HCT116 (cell line): Measurements from ENCODE around the gene MTG2. TPM values are rescaled to one million over a fixed set of nuclear protein-coding genes. Genes with fewer than 3 reads are reported as not detected.
A peak's percentile ranks its signal among the peaks of the same experiment; 100 is the strongest.

ENCODE experiments used
- ATAC-seq: fragments of 200-7000 bp; cut with Tn5 transposase; 2 replicates; pipeline ENCODE4 v1.9.1; 2020; ENCODE audit warnings: mild to moderate bottlenecking, moderate library complexity
- BruUV-seq: library from RNA; stranded (reverse); fragments of 400-500 nt; replicated peaks from 2 replicates; lab custom pipeline; 2021; lab: Mats Ljungman, UMichigan
- CTCF ChIA-PET: fragments of 300-600 bp; sonication (Branson Sonifier 250); formaldehyde crosslinking; loops from one replicate; lab custom pipeline; 2021; ENCODE audit warnings: antibody characterized with exemption; lab: Charles Lee
- POLR2A ChIA-PET: fragments of 300-600, 350-600 bp; sonication (Branson Sonifier 250); formaldehyde crosslinking; loops from one replicate; lab custom pipeline; 2021; ENCODE audit warnings: antibody characterized with exemption; lab: Charles Lee
- RAD21 ChIA-PET, 2 experiments: fragments of 300-600 bp; sonication (Branson Sonifier 250); formaldehyde crosslinking; loops; one replicate each; lab custom pipeline; 2023; ENCODE audit warnings: low total read pairs in 2 of 2; ENCODE audit not compliant: uncharacterized antibody in 2 of 2, unreplicated experiment in 2 of 2, low non-redundant PET in 1 of 2; lab: Charles Lee
- DNase-seq: peaks from one replicate; pipeline ENCODE4 v3.0.0-alpha.2; 2010; ENCODE audit warnings: low read depth, low spot score
- H2AFZ ChIP-seq: fragments of 200-600 bp; shearing (Covaris generic), sonication (generic); 2 replicates; pipeline ENCODE4 v1.6.1; 2017; ENCODE audit warnings: low read depth, mixed run types, mixed read lengths, antibody characterized with exemption, low read length; ENCODE audit not compliant: poor library complexity, severe bottlenecking
- H3K27ac ChIP-seq: 2 replicates; pipeline ENCODE4 v1.5.1; 2012; ENCODE audit warnings: low read depth, low read length
- H3K27me3 ChIP-seq: fragments of 200-600 bp; sonication (generic); 2 replicates; pipeline ENCODE4 v1.6.1; 2016; ENCODE audit warnings: mixed run types, low read length, mixed read lengths; ENCODE audit not compliant: insufficient read depth
- H3K36me3 ChIP-seq, 2 experiments: fragments of 200-500 bp in 1 of 2; fragments of 200-600 bp in 1 of 2; sonication (Bioruptor generic) in 1 of 2; sonication (generic) in 1 of 2; 2 replicates each; pipeline versions ENCODE4 v1.5.1 to v1.6.1; 2014 to 2016; ENCODE audit warnings: low read length in 2 of 2, inconsistent platforms in 1 of 2, mixed read lengths in 1 of 2, mixed run types in 1 of 2; ENCODE audit not compliant: insufficient read depth in 2 of 2, control insufficient read depth in 1 of 2
- H3K4me1 ChIP-seq, 2 experiments: fragments of 200-600 bp in 1 of 2; sonication (generic) in 1 of 2; 2 replicates each; pipeline versions ENCODE4 v1.5.1 to v1.6.1; 2012 to 2017; ENCODE audit warnings: low read length in 2 of 2, inconsistent platforms in 1 of 2, mild to moderate bottlenecking in 1 of 2, mixed read lengths in 1 of 2, mixed run types in 1 of 2, moderate library complexity in 1 of 2; ENCODE audit not compliant: insufficient read depth in 2 of 2, control insufficient read depth in 1 of 2
- H3K4me2 ChIP-seq: fragments of 200-600 bp; sonication (generic); 2 replicates; pipeline ENCODE4 v1.6.1; 2017; ENCODE audit warnings: mixed run types, low read length, mixed read lengths
- H3K4me3 ChIP-seq, 2 experiments: fragments of 200-600 bp in 1 of 2; sonication (generic) in 1 of 2; replicated peaks in 1 of 2; 2 replicates each; pipeline ENCODE4 v1.5.1; 2011 to 2016; ENCODE audit warnings: low read length in 2 of 2, control low read depth in 1 of 2, low read depth in 1 of 2, mild to moderate bottlenecking in 1 of 2, mixed read lengths in 1 of 2, mixed run types in 1 of 2
- H3K79me2 ChIP-seq: fragments of 200-600 bp; sonication (generic); 2 replicates; pipeline ENCODE4 v1.6.1; 2017; ENCODE audit warnings: mild to moderate bottlenecking, mixed run types, low read length, moderate library complexity, mixed read lengths; ENCODE audit not compliant: insufficient read depth
- H3K9ac ChIP-seq: fragments of 200-600 bp; sonication (generic); 2 replicates; pipeline ENCODE4 v1.6.1; 2016; ENCODE audit warnings: low read length, mixed read lengths
- H3K9me2 ChIP-seq: fragments of 200-600 bp; sonication (generic), shearing (Covaris generic); 2 replicates; pipeline ENCODE4 v1.6.1; 2017; ENCODE audit warnings: mixed run types, mild to moderate bottlenecking, moderate library complexity; ENCODE audit not compliant: insufficient read depth
- H3K9me3 ChIP-seq, 2 experiments: fragments of 200-500 bp in 1 of 2; fragments of 200-600 bp in 1 of 2; sonication (Bioruptor generic) in 1 of 2; sonication (generic) in 1 of 2; 2 replicates each; pipeline ENCODE4 v1.6.1; 2014 to 2017; ENCODE audit warnings: low read length in 2 of 2, mixed read lengths in 2 of 2, inconsistent platforms in 1 of 2, low read depth in 1 of 2, mild to moderate bottlenecking in 1 of 2, mixed run types in 1 of 2, moderate library complexity in 1 of 2; ENCODE audit not compliant: control insufficient read depth in 1 of 2, insufficient read depth in 1 of 2
- H4K20me1 ChIP-seq: fragments of 200-600 bp; sonication (generic), shearing (Covaris generic); 2 replicates; pipeline ENCODE4 v1.6.1; 2017; ENCODE audit warnings: mixed run types, mild to moderate bottlenecking, moderate library complexity; ENCODE audit not compliant: insufficient read depth
- EGR1 ChIP-seq: IDR thresholded peaks from 2 replicates; pipeline ENCODE4 v1.6.1; 2012; ENCODE audit warnings: low read depth
- ELF1 ChIP-seq: IDR thresholded peaks from 2 replicates; pipeline ENCODE4 v1.6.1; 2012; ENCODE audit warnings: low read depth, borderline replicate concordance
- FOSL1 ChIP-seq: IDR thresholded peaks from 2 replicates; pipeline ENCODE4 v1.6.1; 2012; ENCODE audit warnings: low read depth
- JUND ChIP-seq: IDR thresholded peaks from 2 replicates; pipeline ENCODE4 v1.6.1; 2012
- POLR2A ChIP-seq: IDR thresholded peaks from 2 replicates; pipeline ENCODE4 v1.7.0; 2011; ENCODE audit warnings: borderline replicate concordance; ENCODE audit not compliant: insufficient read depth, insufficient read length; ENCODE audit errors: extremely low read depth
- POLR2AphosphoS5 ChIP-seq: IDR thresholded peaks from 2 replicates; pipeline ENCODE4 v1.6.1; 2011; ENCODE audit warnings: mild to moderate bottlenecking, low read depth, low read length, moderate library complexity
- SP1 ChIP-seq: IDR thresholded peaks from 2 replicates; pipeline ENCODE4 v1.6.1; 2012; ENCODE audit warnings: low read depth
- SRF ChIP-seq: IDR thresholded peaks from 2 replicates; pipeline ENCODE4 v1.6.1; 2012; ENCODE audit warnings: low read depth
- TCF7L2 ChIP-seq: IDR thresholded peaks from 2 replicates; pipeline ENCODE4 v1.7.0; 2011; ENCODE audit warnings: borderline replicate concordance, inconsistent platforms; ENCODE audit not compliant: insufficient read depth, insufficient read length; ENCODE audit errors: extremely low read depth
- YY1 ChIP-seq: IDR thresholded peaks from 2 replicates; pipeline ENCODE4 v1.6.1; 2011; ENCODE audit warnings: low read length, low read depth, moderate library complexity, mild to moderate bottlenecking; ENCODE audit not compliant: insufficient replicate concordance; ENCODE audit errors: extremely low read depth
- ZBTB33 ChIP-seq: IDR thresholded peaks from 2 replicates; pipeline ENCODE4 v1.6.1; 2011; ENCODE audit warnings: mild to moderate bottlenecking, low read length, moderate library complexity; ENCODE audit not compliant: insufficient replicate concordance; ENCODE audit errors: extremely low read depth
- ZFX ChIP-seq: fragments of 450-650 bp; IDR thresholded peaks from 2 replicates; pipeline ENCODE4 v1.6.1; 2017
- ZNF274 ChIP-seq: fragments of 200-500 bp; sonication (Bioruptor generic); IDR thresholded peaks from 2 replicates; pipeline ENCODE4 v1.6.1; 2014; ENCODE audit warnings: mild to moderate bottlenecking, low read depth, low read length, inconsistent platforms
- intact Hi-C: fragments of 100-400 bp; cut with micrococcal nuclease; formaldehyde crosslinking; loops from 2 replicates; pipeline ENCODE4 v1.10.0; 2022
- total RNA-seq: library from RNA; stranded (reverse); gene quantifications from one replicate; pipeline ENCODE4 v1.2.1, GENCODE V29; 2021; ENCODE audit not compliant: unreplicated experiment
- TF ChIP-seq, protein P1 (sequence below): IDR thresholded peaks from 2 replicates; pipeline ENCODE4 v1.6.1; 2012; ENCODE audit warnings: low read depth

MTG2 gene
- total RNA-seq, 1 experiment from 2014 or later, result 43.3 TPM

DNA sequence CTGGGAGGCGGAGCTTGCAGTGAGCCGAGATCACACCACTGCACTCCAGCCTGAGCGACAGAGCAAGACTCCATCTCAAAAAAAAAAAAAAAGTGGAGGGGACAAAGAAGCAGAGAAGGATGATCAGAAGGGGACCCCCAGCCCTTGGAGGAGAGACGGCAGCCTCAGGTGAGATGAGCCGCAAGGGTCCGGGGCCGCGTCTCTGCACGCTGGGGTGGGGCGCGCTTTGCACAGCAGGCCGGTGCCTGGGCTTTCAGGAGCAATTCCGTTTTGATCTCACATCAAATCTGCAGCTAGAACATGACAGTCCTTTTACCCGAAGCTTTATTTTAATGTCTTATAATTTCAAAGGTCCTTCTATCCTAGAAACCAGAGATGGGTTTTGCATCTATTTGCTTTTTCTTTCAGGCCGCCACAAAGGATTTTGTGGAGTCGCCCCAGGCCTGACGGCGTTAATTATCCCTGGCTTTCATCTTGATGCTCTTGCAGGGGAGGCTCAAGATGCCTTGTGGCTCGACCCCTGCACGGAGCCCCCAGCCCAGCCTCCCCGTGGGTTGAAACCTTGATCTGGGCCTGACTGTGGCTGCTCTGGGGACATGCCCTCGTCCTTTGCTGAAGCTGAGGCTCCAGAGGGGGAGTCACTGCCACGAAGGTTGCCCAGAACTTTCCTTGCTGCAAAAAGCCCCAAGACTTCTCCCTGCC is 20.0 kb downstream of the MTG2 start:
- intact Hi-C loops, result no loop called here
- Histone ChIP-seq H3K27ac (no peak overlapping the region), H3K4me3 (no peak overlapping the region), H3K9me2 (no peaks in the 10 kb centered on the region), H3K79me2 (no peaks in the 10 kb centered on the region), H4K20me1 (no peaks in the 10 kb centered on the region)
- CTCF ChIA-PET, result no interaction called here
- POLR2A ChIA-PET, result no interaction called here
- ATAC-seq, result no peak
- TF ChIP-seq POLR2AphosphoS5 (no peak), ZFX (no peak), SRF (no peak), ZNF274 (no peak), POLR2A (no peak), SP1 (no peak)
- TF ChIP-seq, all 23 proteins: peak for 0
- RAD21 ChIA-PET, result no interaction called here
- Histone ChIP-seq H3K9ac (no peak overlapping the region), H3K27me3 (no peaks in the 10 kb centered on the region), H3K36me3 (peaks cover 19 to 29% of the 10 kb centered on the region in 2 experiments; a peak in 3 of 4 replicates), H3K4me1 (no peaks in the 10 kb centered on the region), H3K4me2 (no peak overlapping the region), H2AFZ (no peak overlapping the region), H3K9me3 (no peaks in the 10 kb centered on the region)
- BruUV-seq, result TSS peak; percentile 36
- no peak for DNase-seq

DNA sequence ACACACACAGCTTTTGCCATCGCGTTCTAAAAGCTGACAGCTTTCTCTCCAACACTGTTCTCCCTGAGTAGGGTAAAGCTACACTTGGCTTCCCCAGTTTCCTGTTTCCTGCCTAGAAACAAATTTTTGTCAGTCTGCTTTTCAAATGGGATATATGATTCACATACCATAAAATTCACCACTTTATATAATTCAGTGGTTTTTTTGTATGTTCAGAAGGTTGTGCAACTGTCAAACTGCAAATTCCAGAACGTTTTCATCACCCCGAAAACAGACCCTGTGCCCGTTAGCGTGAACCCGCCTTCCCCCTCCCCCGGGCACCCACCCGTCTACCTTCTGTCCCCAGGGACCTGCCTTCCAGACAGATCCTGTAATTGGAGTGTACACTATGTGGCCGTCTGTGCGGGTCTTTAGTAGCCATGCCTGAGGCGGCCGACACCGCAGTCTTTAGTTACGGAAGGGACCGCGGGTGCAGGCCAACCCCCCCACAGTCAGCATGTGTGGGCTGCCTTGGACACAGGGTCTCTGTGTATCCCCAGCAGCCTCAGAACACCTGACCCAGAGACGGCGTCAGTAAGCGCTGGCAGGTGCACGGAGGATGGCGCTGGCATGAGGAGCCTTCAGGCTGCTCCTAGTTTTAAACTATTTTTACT is 20.7 kb downstream of the MTG2 start:
- H3K27ac ChIP-seq, result no peak overlapping the region
- H2AFZ ChIP-seq, result no peak overlapping the region
- no peaks in the 10 kb centered on the region for H4K20me1 ChIP-seq
- H3K4me3 ChIP-seq, result no peak overlapping the region
- H3K4me2 ChIP-seq, result no peak overlapping the region
- ATAC-seq (no peak), DNase-seq (no peak)
- no peaks in the 10 kb centered on the region for H3K27me3 ChIP-seq
- H3K36me3 ChIP-seq, result peaks cover 14 to 23% of the 10 kb centered on the region in 2 experiments; a peak in 3 of 4 replicates
- no peaks in the 10 kb centered on the region for H3K79me2 ChIP-seq
- intact Hi-C loops, result no loop called here
- BruUV-seq, result no TSS peak
- H3K9ac ChIP-seq, result no peak overlapping the region
- H3K9me2 ChIP-seq, result no peaks in the 10 kb centered on the region
- ChIA-PET RAD21 (no interaction called here), CTCF (no interaction called here), POLR2A (no interaction called here)
- H3K4me1 ChIP-seq, result no peaks in the 10 kb centered on the region
- no peaks in the 10 kb centered on the region for H3K9me3 ChIP-seq
- TF ChIP-seq TCF7L2 (no peak), FOSL1 (no peak), JUND (no peak), EGR1 (no peak), YY1 (no peak), ZBTB33 (no peak), ELF1 (no peak), SRF (no peak), SP1 (no peak)
- TF ChIP-seq, protein P1, sequence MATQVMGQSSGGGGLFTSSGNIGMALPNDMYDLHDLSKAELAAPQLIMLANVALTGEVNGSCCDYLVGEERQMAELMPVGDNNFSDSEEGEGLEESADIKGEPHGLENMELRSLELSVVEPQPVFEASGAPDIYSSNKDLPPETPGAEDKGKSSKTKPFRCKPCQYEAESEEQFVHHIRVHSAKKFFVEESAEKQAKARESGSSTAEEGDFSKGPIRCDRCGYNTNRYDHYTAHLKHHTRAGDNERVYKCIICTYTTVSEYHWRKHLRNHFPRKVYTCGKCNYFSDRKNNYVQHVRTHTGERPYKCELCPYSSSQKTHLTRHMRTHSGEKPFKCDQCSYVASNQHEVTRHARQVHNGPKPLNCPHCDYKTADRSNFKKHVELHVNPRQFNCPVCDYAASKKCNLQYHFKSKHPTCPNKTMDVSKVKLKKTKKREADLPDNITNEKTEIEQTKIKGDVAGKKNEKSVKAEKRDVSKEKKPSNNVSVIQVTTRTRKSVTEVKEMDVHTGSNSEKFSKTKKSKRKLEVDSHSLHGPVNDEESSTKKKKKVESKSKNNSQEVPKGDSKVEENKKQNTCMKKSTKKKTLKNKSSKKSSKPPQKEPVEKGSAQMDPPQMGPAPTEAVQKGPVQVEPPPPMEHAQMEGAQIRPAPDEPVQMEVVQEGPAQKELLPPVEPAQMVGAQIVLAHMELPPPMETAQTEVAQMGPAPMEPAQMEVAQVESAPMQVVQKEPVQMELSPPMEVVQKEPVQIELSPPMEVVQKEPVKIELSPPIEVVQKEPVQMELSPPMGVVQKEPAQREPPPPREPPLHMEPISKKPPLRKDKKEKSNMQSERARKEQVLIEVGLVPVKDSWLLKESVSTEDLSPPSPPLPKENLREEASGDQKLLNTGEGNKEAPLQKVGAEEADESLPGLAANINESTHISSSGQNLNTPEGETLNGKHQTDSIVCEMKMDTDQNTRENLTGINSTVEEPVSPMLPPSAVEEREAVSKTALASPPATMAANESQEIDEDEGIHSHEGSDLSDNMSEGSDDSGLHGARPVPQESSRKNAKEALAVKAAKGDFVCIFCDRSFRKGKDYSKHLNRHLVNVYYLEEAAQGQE, result no peak
